HG02884 (cell line): ENCODE measurements around the gene MYMX.

Source experiments
- ATAC-seq: cut with Tn5 transposase; IDR thresholded peaks from one replicate; pipeline ENCODE4 v1.9.1; 2021; ENCODE audit warnings: mild to moderate bottlenecking, moderate library complexity; ENCODE audit not compliant: unreplicated experiment

Gene MYMX

DNA sequence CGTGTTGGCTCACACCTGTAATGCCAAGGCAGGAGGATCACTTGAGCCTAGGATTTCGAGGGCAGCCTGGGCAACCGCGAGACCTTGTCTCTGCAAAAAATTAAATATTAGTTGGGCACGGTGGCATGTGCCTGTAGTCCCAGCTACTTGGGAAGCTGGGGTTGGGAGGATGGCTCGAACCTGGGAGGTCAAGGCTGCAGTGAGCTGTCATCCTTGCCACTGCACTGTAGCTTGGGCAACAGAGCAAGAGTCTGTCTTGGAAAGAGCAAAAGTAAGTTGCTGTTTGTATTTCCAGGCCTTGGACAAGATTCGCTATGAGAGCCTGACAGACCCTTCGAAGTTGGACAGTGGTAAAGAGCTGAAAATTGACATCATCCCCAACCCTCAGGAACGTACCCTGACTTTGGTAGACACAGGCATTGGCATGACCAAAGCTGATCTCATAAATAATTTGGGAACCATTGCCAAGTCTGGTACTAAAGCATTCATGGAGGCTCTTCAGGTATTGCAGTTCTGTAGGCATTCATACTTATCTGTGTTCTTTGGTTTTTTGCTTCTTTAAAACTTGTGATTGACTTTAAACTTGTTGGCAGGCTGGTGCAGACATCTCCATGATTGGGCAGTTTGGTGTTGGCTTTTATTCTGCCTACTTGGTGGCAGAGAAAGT is 32.5 kb downstream of the MYMX start:
- no peak for ATAC-seq

- no peak for ATAC-seq
Measured at GRCh38 chr6:44250067-44250717, 33.5 kb downstream of the MYMX start.

DNA sequence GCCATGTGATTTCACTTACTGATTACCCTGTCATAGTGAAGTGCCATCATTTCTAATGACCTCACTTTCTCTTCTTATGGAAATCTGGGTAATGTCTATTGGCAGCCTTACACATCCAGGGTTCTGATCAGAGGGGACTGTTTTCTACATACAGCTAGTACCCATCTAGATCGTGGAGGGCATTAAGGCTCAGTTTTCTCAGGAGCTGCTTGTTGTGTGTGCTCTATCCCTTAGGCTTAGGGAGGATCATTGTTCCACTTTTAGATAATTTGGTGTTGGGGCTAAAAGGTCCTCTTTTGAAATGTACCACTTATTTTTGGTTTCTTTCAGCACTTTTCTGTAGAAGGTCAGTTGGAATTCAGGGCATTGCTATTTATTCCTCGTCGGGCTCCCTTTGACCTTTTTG is 34.0 kb downstream of the MYMX start:
- ATAC-seq: no peak

DNA sequence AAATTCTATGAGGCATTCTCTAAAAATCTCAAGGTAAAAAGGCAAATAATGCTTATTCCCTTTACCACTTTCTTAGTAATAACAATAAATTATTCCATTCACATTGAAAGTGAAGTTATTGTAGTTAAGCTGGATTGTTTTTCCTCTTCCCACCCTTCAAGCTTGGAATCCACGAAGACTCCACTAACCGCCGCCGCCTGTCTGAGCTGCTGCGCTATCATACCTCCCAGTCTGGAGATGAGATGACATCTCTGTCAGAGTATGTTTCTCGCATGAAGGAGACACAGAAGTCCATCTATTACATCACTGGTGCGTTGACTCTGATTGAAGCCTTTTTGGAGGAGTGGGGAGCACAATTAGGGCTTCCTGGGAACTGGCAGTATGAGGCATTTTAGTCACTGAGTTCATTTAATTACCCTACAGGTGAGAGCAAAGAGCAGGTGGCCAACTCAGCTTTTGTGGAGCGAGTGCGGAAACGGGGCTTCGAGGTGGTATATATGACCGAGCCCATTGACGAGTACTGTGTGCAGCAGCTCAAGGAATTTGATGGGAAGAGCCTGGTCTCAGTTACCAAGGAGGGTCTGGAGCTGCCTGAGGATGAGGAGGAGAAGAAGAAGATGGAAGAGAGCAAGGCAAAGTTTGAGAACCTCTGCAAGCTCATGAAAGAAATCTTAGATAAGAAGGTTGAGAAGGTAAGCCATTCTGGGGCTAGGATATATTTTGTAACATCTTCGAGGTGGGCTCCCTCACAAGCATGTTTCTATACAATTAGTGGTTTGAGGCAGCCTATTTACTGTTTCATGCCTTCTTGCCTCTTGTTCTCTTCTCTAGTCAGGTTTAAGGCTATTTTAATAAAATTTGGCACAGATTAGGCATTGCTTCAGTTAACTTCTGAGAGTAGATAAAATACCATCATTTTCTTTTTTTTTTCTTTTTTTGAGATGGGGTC is 35.1 kb downstream of the MYMX start:
- no peak for ATAC-seq

- no peak for ATAC-seq
Measured at GRCh38 chr6:44253307-44254101, 36.8 kb downstream of the MYMX start.

DNA sequence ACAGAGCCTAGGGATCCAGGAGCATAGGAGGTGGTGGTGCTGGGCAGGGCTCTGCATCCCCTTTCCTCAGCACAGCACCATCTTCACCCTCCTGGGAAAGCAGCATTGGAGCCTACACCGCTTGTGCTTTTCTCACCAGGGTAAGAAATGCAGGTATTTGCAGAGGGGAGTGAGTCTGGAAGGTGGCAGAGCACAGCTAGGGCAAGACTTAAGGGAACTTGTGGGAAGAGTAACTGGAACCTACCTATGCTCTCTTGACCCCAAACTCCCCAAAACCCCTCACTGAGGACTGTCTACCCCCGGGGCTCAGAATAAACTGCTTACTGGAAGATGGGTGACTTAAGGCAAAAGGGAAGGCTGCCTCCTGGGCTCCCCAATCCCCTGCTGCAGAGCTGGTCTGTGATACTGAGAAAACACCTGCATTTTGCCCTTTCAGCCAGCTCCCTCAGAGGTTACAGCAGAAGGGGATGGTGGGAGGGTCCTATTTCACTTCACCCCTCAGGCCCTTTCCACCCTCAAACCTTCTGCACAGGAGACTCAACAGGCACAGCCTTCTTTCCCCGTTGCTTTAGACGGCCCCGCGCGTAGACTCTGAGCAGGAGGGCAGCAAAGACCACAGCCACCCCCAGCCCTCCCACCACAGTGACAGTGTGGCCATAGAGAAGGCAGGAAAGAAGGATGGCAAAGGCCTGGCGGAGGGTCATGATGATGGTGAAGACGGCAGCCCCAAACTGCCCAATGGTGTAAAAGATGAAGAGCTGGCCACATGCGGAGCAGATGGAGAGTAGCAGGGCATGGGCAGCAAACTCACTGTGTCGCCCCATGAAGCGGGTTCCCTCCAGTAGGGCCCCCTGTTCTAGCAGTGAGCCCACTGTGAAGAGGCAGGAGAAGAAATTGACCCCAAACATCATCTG is 37.7 kb downstream of the MYMX start:
- ATAC-seq: no peak

GRCh38 chr6:44255105-44255808 is 38.5 kb downstream of the MYMX start:
- no peak for ATAC-seq

GRCh38 chr6:44255871-44256774 is 39.4 kb downstream of the MYMX start:
- no peak for ATAC-seq

- no peak for ATAC-seq
Measured at GRCh38 chr6:44256775-44257024, 40.0 kb downstream of the MYMX start.

DNA sequence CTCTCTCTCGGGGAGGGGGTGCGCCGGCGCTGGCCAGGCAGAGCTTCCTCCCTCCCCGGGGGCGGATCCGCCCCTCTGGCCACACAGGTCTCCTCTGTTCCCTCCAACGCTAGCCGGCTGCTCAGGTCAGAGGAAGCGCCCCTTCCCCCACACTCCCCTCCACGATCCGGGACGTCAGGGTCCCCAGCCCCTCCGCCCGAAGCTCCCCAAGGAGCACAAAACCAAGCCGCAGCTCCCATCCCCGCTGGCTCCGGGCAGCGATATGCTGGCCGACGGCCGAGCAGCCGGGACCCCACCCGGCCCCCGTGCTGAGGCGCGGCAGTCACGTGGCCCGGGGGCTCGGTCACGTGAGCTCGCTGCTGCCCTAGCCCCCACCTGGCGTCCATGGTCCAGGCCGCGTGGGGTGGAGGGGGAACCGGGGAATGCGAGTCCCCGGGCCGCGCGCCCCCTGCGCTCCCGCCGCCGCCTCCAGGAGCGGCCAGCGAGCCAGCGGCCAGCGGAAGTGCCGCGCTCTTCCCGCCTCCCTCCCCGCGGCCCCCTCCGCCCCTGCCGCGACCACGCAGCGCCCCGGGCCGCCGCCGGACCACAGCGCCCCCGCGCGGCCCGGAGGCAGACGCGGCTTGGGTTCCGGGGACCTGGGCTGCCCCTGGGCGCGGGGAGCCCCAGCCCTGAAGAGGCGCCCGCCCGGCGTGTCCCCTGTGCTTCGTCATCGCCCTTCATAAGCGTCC is 40.5 kb downstream of the MYMX start, which contains the start of gene SLC35B2:
TSS of gene SLC35B2 (minus strand) at position 504 of the 728 bp plus-strand sequence. CDS start at position 386, 118 bp downstream.
- ATAC-seq: peak; percentile 48

DNA sequence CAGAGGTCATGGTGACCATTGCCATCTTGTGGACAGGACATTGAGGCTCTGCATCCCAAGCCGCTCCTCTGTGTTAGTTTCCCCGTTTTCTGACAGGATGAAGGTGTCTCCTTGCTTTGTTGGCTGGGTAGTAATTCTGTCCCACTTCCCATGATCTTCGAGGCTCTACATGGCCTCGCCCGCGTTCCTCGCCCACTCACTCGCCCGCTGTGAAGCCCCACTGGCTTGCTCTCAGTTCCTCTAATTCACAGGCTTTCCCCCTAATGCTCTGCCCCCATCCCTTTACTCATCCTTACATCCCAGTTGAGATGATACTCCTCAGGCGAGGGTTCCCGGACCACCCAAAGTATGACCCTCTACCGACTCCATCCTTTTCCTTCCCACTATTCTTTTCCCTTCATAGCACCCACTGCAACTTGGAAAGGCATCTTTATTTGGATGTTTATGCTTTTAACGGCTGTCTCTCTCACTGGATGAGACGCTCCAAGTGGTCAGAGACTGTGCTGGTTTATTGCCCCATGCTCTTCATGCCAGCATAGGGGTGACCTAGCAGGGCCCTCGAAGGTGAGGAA is 41.1 kb downstream of the MYMX start:
- ATAC-seq: peak; percentile 13

GRCh38 chr6:44258325-44258863 is 41.7 kb downstream of the MYMX start:
- ATAC-seq: no peak

DNA sequence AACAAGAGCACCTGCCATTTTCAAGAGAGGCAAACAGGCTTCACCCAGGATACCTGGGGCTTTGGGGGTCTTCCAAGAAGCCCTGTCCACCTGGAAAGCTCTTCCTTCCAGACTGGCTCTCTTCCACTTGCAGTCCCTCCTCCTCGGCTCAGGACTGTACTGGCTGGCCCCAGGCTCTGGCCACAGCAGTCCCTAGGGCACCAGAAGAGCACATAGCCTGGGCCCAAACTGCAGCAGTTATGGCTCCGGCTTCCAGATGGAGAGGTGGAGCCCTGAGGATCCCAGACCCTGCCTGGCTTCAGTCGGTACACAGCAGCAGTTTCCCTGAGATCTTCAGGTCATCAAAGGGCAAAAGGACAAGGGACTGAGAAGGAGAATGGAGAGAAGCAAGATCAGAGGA is 42.2 kb downstream of the MYMX start:
- no peak for ATAC-seq

DNA sequence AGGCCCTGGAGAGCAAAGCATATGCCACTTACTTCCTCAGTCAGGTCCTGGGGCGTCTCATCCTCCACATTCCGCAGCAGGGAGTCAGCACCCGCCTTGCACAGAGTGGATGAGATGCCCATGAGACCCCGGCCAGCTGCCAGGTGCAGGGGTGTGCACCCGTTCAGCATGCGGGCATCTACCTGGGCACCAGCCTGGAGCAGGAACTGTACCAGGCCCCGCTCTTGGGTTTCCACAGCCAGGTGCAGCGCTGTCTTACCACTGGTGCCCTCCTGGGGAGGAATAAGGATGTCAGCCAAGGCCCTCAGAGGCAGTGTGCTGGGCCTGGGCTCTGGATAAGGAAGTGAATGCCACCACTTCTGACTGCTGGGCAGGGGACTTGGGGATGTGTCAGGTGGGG is 43.3 kb downstream of the MYMX start:
- ATAC-seq: no peak

GRCh38 chr6:44260451-44261297 is 43.9 kb downstream of the MYMX start:
- ATAC-seq: no peak

DNA sequence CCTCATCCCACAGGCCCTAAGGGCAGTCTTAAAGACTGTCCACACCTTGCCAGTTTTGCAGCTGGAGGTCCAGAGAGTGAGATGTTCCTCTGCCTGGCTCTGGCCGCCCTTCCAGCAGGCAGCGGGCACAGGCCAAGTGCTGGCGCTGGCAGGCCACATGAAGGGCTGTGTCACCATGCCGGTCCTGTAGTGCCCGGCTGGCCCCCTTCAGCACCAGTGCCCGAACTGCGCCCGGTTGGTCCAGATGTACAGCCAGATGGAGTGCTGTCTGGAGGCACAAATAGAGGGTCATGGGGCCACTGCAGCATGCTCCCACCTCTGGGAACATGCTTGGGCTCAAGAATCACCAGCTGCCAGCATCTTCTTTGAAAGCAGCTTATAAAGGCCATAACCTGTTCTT is 44.9 kb downstream of the MYMX start:
- no peak for ATAC-seq
